HG03139 (cell line): ENCODE measurements around the gene SWI5.
"Not testable (repeated sequence)": the region's sequence is repeated elsewhere in the genome, so short reads cannot be mapped to it uniquely, and the experiment has no call there.

Experiments used
- ATAC-seq: cut with Tn5 transposase; IDR thresholded peaks from one replicate; pipeline ENCODE4 v1.9.1; 2021; ENCODE audit not compliant: unreplicated experiment

The SWI5 gene

GRCh38 chr9:128276574-128277270 lies 646 bp downstream of the SWI5 start:
- no peak for ATAC-seq

- ATAC-seq: not testable (repeated sequence)
Measured at GRCh38 chr9:128279088-128280073, 3.3 kb downstream of the SWI5 start.

GRCh38 chr9:128280084-128280622 lies 4.1 kb downstream of the SWI5 start:
- ATAC-seq: no peak

- ATAC-seq: no peak
Measured at GRCh38 chr9:128282500-128282899, 6.4 kb downstream of the SWI5 start.

- no peak for ATAC-seq
Measured at GRCh38 chr9:128285033-128285784, 9.1 kb downstream of the SWI5 start.

GRCh38 chr9:128286440-128286839 lies 10.4 kb downstream of the SWI5 start:
- ATAC-seq: no peak

- no peak for ATAC-seq
Measured at GRCh38 chr9:128288273-128289004, 12.4 kb downstream of the SWI5 start.

GRCh38 chr9:128292009-128292408 lies 15.9 kb downstream of the SWI5 start:
- no peak for ATAC-seq

- no peak for ATAC-seq
Measured at GRCh38 chr9:128293091-128293490, 17.0 kb downstream of the SWI5 start.

GRCh38 chr9:128294142-128294541 lies 18.1 kb downstream of the SWI5 start:
- ATAC-seq: no peak

- ATAC-seq: no peak
Measured at GRCh38 chr9:128296340-128297220, 20.5 kb downstream of the SWI5 start.

GRCh38 chr9:128297221-128297773 lies 21.2 kb downstream of the SWI5 start:
- no peak for ATAC-seq

GRCh38 chr9:128298535-128299482 lies 22.7 kb downstream of the SWI5 start:
- ATAC-seq: no peak

- ATAC-seq: no peak
Measured at GRCh38 chr9:128304136-128304970, 28.3 kb downstream of the SWI5 start.

GRCh38 chr9:128304971-128305288 lies 28.9 kb downstream of the SWI5 start:
- no peak for ATAC-seq

- ATAC-seq: no peak
Measured at GRCh38 chr9:128309551-128309950, 33.5 kb downstream of the SWI5 start.

GRCh38 chr9:128310461-128310860 lies 34.4 kb downstream of the SWI5 start:
- ATAC-seq: no peak
